Measurements from ENCODE around the gene VWA8.

The VWA8 gene

DNA sequence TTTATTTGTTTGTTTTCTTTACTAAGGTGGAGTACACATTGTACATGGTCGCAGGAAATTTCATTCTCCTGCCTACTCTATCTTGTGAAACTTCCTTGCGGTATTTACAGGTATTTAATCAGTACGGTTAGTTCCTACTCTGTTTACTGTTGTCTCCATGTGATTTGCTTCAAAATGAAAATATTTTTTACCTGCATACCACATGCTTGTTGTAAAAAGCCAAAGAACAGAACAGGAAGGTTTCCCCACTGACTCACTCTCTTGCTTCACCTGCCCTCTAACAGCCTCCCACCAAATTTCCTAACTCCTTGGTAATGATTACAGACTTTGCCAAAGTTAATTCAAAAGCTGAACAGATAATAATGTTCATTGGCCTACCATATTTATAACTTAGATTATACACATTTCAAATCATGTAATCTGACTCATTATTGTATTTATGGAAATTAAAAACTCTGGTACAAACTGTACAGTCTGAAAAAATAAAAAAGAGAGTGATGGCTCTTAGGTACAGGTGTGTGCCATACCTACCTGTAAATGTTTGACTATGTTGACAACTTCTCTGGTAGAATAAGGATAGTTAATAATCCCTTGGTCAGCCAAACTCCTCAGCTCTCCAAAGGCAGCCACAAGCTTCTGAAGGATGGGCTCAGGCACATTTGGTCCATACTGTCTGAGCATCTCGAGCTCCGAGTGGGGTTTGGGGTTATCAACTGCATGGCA is 239.9 kb downstream of the VWA8 start:
- DNase-seq: no peak

DNA sequence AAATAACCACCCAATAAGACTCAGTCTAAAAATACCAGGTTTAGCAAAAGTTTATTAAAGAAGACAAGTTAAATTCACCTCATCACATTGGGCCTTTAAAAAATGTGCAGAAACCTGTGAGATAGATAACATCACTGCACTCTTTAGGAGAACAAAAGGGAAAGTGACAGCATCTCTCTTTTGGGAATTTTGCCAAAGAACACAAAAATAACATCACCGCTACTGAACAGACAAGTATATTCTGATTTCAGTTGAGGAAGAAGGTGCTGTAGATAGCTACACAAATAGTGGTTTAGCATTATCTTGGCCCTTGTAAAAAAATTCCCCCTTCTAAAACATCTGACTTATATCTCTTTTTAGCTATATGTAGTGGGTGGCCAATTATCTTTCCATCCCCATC is 244.7 kb downstream of the VWA8 start:
- DNase-seq: no peak

DNA sequence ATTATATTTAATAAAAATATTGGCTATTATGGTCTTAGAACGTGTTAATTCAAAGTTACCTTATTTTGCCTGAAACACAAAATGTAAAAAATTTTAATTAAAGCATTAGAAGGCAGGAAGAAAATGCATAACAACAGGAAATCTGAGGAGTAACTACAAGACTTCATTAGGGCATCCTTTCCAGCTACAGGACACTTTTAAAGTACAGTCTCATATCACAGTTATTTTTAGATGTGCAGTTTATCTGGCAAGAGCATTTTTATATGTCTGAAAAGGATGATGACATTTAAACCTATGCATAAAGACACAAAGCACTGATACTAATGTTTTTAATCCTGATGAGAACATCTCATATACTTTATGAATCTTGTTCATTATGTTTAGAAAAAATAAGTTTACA is 247.5 kb downstream of the VWA8 start:
- DNase-seq: no peak

DNA sequence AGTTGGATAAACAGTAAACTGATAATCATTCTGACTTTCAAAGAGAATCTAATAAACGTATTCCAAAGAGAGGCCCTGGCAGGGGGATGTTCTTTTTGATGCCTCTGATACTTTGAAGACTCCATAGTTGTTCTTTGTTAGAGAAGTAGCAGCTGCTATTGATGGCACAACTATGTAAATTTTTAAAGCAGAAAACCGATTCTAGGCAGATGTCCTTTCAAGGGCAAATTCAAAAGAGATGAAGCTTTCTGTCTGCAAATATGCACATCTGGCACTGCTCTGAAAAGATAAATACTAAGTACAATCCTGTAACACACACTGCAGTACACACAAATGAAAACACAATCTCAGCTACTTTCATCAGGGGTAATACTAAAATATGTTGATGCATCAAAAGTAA is 250.1 kb downstream of the VWA8 start:
- DNase-seq: no peak

DNA sequence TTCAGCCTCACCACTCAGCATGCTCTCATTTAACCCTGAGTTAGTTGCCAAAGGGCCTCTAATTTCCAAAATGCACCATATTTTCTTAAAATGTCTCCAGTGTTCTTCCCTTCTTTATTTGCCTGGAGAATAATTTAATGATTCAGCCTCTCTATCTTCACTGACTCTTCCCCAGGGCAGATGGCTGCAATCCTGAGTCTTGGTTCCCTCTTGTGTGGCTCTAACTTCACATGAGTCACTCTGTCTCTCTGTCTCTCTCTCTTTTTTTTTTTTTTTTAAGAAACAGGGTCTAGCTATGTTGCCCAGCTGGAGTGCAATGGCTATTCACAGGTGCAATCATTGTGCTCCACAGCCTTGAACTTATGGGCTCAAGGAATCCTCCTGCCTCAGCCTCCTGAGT is 251.4 kb downstream of the VWA8 start:
- DNase-seq: no peak

DNA sequence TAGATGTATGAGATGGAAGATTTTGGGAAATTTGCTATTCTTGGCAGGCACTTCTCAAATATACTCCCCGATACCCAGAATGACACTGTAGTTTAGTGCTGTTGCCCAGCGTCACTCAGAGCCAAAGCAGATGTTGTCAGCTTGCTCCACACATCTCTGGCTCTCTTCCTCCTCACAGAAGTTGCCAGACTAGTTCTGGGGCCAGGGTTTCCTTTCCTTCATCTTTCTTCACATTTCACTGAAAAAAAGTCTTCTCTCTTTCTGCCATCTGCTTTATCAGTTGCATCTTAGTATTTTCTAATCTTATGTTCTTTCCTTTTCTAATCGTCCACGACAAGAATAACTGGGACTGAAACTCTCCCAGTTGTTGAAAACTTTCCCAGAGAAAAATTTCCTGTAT is 252.2 kb downstream of the VWA8 start:
- no peak for DNase-seq

DNA sequence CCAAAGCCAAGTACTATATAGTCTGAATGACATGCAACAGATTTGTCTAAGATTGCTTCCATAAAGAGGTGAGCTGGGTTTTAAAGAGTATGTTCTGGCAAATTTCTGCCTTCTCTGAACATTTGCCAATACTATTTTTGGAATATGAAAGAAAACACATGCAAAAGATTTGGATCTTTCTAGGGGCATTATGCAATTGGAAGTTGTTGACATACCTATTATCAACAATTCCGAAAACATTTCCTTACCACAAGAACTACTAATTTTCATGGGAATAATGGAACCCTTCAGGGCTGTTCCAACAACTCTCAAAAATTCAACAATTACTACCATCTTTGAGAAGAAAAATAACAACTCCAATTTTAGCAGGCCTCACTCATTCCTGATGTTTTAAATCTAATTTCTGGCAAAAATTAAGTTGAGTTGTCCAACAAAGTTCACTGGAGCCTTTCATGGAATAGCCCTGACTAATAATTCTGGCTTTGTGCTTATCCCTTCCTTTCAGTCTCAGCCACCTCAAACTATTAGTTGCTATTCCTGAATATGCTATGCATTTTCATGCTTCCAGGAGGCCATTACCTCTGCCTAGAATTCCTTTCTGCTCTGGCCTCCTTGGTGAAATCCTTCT is 253.6 kb downstream of the VWA8 start:
- no peak for DNase-seq

DNA sequence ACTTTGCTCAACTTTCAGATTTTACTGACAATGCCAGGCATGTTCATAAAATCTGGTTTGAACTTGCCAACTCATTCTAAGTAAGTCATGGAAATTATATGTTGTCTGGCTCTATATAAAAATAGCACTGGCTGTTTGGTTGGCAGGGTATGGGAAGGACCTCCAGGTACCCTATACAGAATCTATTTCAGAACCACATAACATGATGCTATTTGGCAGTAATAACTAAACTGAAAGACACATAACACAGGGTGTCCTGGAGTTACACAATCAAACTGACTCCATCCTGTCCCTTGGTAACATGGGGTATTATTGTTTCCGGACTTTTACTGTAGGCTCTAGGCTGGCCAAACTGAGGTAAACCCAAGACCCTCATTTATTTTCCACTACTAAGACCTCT is 254.8 kb downstream of the VWA8 start:
- no peak for DNase-seq

DNA sequence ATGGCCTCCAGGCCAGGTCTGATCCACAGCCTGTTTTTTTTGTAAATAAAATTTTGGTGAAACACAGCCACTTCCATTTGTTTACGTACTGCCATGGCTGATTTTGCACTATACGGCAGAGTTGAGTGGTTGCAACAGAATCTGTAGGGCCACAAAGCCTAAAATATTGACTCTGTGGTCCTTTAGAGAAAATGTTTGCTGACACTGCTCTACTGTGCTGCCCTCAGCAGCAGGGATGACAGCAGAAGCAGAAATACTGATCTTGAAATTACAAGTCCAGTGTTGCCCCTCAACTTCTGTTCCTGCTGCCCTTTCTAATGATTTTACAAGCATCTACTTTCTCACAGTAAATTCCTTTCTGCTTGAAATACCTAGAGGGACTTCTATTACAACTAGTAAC is 258.4 kb downstream of the VWA8 start:
- no peak for DNase-seq

DNA sequence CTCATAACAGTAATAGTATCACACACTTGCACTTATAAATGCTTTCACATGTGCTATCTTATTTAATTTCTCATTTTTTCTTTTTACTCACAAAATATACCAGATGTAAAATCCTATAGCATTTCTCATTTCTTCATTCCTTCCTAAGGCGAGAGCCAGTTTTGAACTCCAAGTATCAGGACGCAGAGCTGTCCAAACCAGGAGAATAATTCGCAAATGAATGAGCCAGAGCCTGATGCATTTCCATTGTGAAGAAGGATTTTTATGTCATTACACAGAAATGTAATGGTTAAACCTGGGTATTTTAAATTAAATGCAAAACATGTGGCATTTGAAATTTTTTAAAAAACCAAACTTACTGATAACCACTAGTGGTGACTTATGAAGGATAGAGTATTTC is 259.2 kb downstream of the VWA8 start:
- no peak for DNase-seq

DNA sequence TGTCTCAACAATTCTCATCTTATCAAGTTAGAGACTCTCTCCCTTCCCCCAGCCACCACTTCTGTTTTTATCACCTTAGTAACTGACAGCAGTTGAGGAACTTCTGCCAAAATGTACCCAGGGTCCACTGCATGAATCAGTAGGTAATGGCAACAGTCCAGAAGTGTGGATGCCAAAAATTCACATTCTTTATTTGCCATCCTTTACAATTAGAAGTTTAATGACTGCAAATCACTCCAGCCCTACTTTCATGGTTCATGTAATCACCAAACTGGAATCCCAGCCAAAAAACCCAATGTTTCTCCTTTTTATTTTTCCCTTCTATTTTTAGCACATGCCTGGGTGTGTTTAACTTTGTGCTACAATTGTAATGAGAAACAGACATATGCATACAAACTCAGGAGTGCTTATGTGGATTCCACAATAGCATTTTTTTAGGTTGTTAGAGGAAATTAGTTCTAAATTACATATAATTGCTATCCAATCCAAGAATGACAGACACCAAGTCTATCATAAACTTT is 260.1 kb downstream of the VWA8 start:
- DNase-seq: no peak

DNA sequence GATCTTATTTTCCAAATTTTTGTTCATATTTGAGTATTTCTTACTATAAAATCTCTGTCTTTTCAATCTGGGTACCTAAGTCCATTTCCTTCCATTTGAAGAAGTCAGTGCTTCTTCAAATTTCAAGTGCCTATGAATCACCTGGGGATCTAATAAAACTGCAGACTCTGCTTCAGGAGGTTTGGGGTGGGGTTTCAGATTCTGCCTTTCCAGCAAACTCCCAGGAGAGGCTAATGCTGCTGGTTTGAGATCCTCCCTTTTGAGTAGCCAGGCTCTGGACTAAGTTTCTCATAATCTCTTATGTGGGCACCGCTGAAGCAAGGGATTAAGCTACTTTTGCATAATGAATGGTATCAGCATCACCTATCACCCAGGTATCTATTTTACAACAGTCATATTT is 261.1 kb downstream of the VWA8 start:
- DNase-seq: no peak

DNA sequence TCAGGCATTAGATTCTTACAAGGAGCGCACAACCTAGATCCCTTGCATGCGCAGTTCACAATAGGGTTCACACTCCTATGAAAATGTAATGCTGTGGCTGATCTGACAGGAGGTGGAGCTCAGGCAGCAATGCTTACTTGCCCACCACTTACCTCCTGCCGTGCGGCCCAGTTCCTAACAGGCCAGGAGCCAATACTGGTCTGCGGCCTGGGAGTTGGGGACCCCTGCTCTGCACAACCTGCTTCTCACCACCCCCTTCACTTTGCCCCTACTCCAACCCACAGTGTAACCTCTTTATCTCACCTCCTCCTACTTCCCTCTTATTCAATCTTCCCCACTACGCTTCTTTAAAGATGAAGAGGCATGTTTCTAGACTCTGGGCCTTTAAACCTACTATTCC is 263.3 kb downstream of the VWA8 start:
- no peak for DNase-seq

DNA sequence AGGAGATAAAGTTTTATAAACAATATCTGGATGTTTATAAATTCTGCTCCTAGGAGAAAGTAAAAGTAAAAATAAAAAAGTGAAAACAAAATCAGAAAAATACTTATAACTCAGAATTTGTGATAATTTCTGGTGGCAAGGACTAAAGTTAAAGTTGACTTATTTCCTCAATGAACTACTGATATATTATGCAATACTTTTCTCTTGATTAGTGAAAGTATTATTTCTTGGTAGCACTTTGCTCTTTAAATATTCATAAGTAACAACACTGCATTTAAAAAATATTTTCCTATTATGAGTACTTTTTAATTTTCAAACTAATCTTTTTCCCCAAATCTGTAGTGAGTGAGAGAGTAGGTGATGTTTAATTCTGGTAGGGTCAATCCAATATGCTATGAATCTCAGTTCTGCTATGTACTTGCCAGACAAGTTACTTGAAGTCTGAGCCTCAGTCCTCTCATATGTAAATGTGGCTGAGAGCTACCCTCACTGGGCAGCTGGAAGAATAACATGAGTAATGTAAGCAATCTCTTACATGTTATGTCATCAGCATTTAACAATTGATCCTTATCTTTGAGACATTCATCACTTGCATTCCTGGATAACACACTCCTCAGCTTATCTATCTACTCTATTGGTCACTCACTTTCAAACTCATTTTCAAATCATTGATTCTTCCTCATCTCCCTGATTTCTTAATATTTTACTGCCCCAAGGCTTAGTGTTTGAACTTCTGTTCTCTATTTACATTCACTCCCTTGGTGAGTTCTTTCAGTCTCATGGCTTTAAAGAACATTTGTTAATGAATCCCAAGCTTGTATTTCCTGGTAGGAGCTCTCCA is 264.5 kb downstream of the VWA8 start:
- DNase-seq: no peak

DNA sequence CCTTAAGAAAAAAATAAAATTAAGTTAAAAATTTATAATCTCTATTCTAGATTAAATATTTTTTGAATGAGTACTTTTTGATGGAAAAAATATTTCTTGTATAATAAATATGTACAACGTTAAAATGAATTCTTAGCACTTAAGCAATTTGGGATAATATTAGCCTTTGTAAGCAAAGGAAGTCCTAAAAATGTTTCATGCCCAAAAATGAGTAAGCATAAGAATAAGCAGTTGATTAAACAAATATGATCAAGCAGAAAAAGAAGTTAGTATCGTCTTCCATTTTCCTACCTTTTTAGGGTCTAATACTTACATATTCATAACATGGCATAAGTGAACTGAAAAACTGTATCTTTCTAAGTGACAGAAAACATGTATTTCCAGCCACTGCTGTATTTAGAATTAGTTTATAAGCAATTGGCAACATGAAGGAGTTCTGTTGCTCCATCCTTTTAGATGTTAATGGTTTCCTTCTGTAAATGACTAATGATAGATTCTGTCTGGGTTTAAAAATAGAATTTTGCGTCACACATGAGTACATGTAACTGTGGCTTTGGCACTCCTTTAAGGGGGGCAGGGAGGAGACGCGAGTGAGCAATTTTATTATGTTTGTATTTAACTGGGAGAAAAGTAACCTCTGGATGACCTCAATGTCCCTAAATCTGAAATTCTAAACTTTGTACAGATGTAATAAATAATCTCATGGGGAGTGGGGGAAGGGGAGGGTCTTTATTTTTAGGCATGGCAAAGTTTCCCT is 266.2 kb downstream of the VWA8 start:
- DNase-seq: no peak

DNA sequence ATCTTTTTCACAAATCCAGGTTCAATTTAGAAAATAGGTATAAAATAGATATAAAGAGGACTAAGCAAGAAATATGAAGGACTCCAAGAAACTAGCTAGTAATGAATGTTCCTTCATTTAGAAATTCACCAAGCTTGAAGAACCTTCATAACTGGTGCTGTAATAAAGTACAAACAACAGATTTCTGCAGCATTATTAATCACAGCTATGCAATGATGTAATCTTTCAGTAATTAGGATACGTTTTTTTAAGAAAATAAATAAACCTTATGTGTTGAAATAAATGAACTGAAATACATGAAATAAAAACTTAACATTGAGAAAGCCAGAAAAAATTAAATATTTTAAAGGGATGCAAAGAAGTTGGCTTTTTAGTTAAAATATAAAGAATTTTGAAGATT is 267.5 kb downstream of the VWA8 start:
- no peak for DNase-seq

DNA sequence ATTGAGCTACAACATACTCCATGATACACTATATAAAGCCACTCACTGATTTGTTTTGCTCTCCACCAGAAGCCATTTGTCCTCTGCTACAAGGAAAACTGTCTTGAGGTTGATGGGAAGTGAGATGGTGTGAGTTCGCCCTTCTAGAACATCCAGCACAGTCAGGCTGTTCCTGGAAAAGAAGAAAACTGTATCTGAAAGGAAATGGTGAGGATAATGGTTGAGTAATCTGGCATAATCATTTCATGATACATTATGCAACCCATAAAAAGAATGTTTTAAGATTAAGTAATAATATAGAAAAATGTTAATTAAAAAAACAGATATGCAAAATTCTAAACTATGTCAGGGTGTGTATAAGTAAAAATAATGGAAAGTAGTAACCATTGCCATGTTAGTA is 269.6 kb downstream of the VWA8 start:
- DNase-seq: no peak

DNA sequence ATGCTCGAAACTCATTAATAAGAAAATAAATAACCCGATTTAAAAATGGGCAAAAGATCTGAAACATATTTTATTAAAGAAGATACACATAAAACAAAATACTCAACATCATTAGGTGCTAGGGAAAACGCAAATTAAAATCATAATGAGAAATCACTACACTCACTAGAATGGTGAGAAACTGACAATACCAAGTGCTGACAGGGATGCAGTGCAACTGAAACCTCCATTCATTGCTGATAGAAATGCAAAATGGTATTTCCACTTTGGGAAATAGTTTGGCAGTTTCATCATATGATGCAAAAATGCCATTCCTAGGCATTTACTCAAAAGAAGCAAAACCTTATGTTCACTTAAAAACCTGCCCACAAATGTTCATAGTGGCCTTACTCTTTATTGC is 278.1 kb downstream of the VWA8 start:
- DNase-seq: no peak

DNA sequence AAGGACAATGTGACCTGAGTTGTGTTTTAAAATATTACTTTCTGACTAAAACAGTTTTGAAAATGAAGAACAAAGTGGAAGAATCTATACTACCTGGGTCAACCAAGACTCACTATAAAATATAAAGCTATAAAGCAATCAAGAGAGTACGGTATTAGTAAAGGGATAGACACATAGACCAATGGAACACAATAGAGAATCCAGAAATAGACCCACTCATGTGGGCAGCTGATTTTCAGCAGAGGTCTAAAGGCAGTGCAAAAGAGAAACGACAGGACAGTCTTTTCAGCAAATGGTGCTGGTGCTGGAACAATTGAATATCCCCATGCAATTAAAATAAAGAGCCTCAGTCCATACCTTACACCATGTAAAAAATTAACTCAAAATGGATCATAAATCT is 278.9 kb downstream of the VWA8 start:
- DNase-seq: no peak

DNA sequence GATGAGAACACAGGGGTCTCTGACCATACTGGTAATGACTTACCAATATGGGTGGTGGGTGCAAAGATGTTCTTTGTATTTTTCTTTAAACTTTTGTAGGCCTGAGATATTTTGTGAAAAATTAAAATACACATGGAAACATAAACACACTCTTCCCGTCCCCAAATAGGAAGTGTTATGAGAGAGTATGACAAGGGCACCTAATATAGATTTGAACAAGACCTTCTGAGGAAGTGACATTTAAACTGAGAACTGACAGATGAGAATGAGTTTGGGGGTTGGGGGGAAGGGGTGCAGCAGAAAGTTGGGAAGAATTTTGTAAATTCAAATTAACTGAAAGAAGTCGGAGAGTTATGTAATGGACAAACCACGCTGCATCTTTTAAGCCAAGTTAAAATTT is 279.3 kb downstream of the VWA8 start:
- no peak for DNase-seq

DNA sequence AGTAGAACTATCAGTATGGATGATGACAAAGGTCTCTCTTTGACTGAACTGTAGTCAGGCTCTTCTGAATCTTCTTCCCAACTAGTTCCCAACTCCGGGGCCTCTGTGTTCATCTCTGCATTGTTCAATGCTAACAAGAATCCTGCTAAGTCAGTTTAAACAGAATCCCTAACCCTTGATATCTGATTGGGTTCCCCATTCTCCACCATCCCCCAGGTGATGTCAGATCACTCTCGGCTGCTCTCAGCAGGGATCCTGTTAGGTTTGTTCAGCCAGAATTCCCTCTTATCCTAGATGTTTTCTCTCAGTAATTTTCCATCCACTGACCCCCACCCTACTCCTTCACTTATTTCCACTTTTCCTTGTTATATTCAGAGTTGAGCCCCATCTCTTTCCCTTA is 280.0 kb downstream of the VWA8 start:
- DNase-seq: no peak

DNA sequence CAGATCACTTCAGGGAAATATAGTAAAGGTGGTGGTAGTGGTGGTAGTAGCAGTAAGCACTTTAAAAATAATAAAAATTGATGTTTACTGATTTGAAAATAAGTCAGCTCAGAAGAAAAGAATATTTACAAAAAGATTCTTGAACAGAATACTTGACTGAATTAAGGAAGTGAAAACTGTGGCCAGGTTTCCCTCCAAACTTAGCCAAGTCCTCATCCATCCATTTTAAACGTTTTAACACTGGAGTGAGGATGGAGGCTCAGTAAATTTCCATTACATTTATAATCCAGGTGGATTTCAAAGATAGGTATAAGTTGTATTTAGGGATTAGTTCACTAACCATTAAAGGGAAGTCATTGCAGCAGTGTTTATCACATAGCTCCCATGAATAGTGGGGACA is 282.1 kb downstream of the VWA8 start:
- DNase-seq: no peak

DNA sequence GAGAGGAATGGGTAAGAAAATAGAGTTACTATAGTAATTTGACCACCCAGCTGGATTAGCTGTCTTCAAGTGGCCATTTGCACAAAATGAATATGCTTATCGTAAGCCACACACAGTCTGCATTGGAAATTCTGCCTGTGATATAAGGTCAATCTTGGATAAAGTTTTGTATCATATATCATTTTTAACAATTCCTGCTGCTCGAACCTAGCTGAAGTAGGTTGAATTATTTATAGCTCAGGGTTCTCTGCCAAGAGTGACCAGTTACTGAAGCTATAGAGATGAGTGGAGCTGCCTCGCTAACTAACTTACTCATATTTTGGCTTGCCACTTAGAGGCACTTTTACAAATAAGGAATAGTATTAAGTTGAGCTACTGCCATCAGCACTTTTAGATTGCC is 282.7 kb downstream of the VWA8 start:
- DNase-seq: no peak
